HEK293 (cell line): ENCODE measurements around the gene KEL.

Source experiments
- CTCF ChIA-PET: fragments of 350-600 bp; formaldehyde crosslinking; extraction: SDS; loops from one replicate; lab custom pipeline; 2021; ENCODE audit warnings: antibody characterized with exemption; lab: Yijun Ruan, JAX
- POLR2A ChIA-PET: fragments of 300-600 bp; formaldehyde crosslinking; extraction: SDS; loops from one replicate; lab custom pipeline; 2020; ENCODE audit warnings: antibody characterized with exemption, inconsistent platforms; lab: Yijun Ruan, JAX
- H3K27ac ChIP-seq: fragments of 200-500 bp; sonication (Bioruptor generic); 2 replicates; pipeline ENCODE4 v1.5.1; 2014; ENCODE audit warnings: low read depth, low read length, control low read depth, inconsistent platforms; ENCODE audit errors: extremely low read depth
- H3K36me3 ChIP-seq, 2 experiments: fragments of 200-500 bp in 1 of 2; sonication (Bioruptor generic) in 1 of 2; 1 replicate in 1 of 2; 2 replicates in 1 of 2; pipeline ENCODE4 v1.5.1; 2014 to 2017; ENCODE audit warnings: inconsistent platforms in 2 of 2, low read length in 2 of 2; ENCODE audit not compliant: control insufficient read depth in 2 of 2, insufficient read depth in 1 of 2
- H3K4me1 ChIP-seq: fragments of 200-500 bp; sonication (Bioruptor generic); 2 replicates; pipeline ENCODE4 v1.5.1; 2014; ENCODE audit warnings: mild to moderate bottlenecking, low read length, inconsistent platforms; ENCODE audit not compliant: control insufficient read depth, insufficient read depth
- H3K4me3 ChIP-seq: 2 replicates; pipeline ENCODE4 v1.5.1; 2011; ENCODE audit warnings: low read depth, mild to moderate bottlenecking, control low read depth, low read length, moderate library complexity
- H3K9me3 ChIP-seq: fragments of 200-500 bp; sonication (Bioruptor generic); 2 replicates; pipeline ENCODE4 v1.5.1; 2014; ENCODE audit warnings: low read depth, low read length, inconsistent platforms; ENCODE audit not compliant: control insufficient read depth, insufficient read depth
- IKZF3 ChIP-seq: fragments of 450-650 bp; IDR thresholded peaks from 2 replicates; pipeline ENCODE4 v1.5.0; 2018; ENCODE audit warnings: missing biosample characterization, mild to moderate bottlenecking, missing genetic modification characterization, moderate library complexity
- RBAK ChIP-seq: fragments of 450-650 bp; formaldehyde crosslinking; IDR thresholded peaks from 2 replicates; pipeline ENCODE4 v1.5.1; 2016; ENCODE audit warnings: missing biosample characterization, missing genetic modification characterization
- ZNF148 ChIP-seq: fragments of 450-650 bp; formaldehyde crosslinking; IDR thresholded peaks from 2 replicates; pipeline ENCODE4 v1.5.0; 2017; ENCODE audit warnings: missing biosample characterization, missing genetic modification characterization, borderline replicate concordance
- ZNF169 ChIP-seq: fragments of 450-650 bp; formaldehyde crosslinking; IDR thresholded peaks from 2 replicates; pipeline ENCODE4 v1.5.1; 2016; ENCODE audit warnings: missing biosample characterization, missing genetic modification characterization
- ZNF202 ChIP-seq: fragments of 450-650 bp; formaldehyde crosslinking; IDR thresholded peaks from 2 replicates; pipeline ENCODE4 v1.5.1; 2016; ENCODE audit warnings: missing biosample characterization, missing genetic modification characterization, borderline replicate concordance
- ZNF26 ChIP-seq: fragments of 450-650 bp; formaldehyde crosslinking; IDR thresholded peaks from 2 replicates; pipeline ENCODE4 v1.5.1; 2016; ENCODE audit warnings: missing biosample characterization, missing genetic modification characterization
- ZNF354C ChIP-seq: fragments of 450-650 bp; formaldehyde crosslinking; IDR thresholded peaks from 2 replicates; pipeline ENCODE4 v1.5.1; 2016; ENCODE audit warnings: missing biosample characterization, missing genetic modification characterization, low read depth, borderline replicate concordance
- ZNF366 ChIP-seq: fragments of 450-650 bp; formaldehyde crosslinking; conservative IDR thresholded peaks from 2 replicates; pipeline ENCODE4 v1.5.1; 2016; ENCODE audit warnings: missing biosample characterization, missing genetic modification characterization
- ZNF530 ChIP-seq: fragments of 450-650 bp; formaldehyde crosslinking; IDR thresholded peaks from 2 replicates; pipeline ENCODE4 v1.5.1; 2016; ENCODE audit warnings: low read depth, missing biosample characterization, missing genetic modification characterization
- ZNF610 ChIP-seq: fragments of 450-650 bp; formaldehyde crosslinking; IDR thresholded peaks from 2 replicates; pipeline ENCODE4 v1.5.1; 2016; ENCODE audit warnings: missing biosample characterization, missing genetic modification characterization, borderline replicate concordance
- ZNF830 ChIP-seq: fragments of 450-650 bp; IDR thresholded peaks from 2 replicates; pipeline ENCODE4 v1.5.0; 2018; ENCODE audit warnings: missing biosample characterization, missing genetic modification characterization, low read depth, mild to moderate bottlenecking, moderate library complexity
- ZSCAN30 ChIP-seq: fragments of 450-650 bp; IDR thresholded peaks from 2 replicates; pipeline ENCODE4 v1.5.1; 2018; ENCODE audit warnings: missing biosample characterization, mild to moderate bottlenecking, missing genetic modification characterization, moderate library complexity
- TF ChIP-seq, protein P1 (sequence below): fragments of 450-650 bp; formaldehyde crosslinking; IDR thresholded peaks from 2 replicates; pipeline ENCODE4 v1.5.1; 2016; ENCODE audit warnings: missing biosample characterization, missing genetic modification characterization, borderline replicate concordance
- TF ChIP-seq, protein P2 (sequence below): fragments of 450-650 bp; formaldehyde crosslinking; IDR thresholded peaks from 2 replicates; pipeline ENCODE4 v1.5.1; 2016; ENCODE audit warnings: missing biosample characterization, missing genetic modification characterization
- TF ChIP-seq, protein P3 (sequence below): fragments of 450-650 bp; formaldehyde crosslinking; IDR thresholded peaks from 2 replicates; pipeline ENCODE4 v1.5.1; 2016; ENCODE audit warnings: missing biosample characterization, missing genetic modification characterization, borderline replicate concordance
- TF ChIP-seq, protein P4 (sequence below): fragments of 450-650 bp; formaldehyde crosslinking; conservative IDR thresholded peaks from 2 replicates; pipeline ENCODE4 v1.5.1; 2016; ENCODE audit warnings: low read depth, missing biosample characterization, missing genetic modification characterization

The KEL gene

GRCh38 chr7:142897691-142898090 lies 64.5 kb downstream of the KEL start:
- Histone ChIP-seq H3K36me3 (no peaks in the 10 kb centered on the region), H3K4me1 (no peaks in the 10 kb centered on the region), H3K4me3 (no peak overlapping the region), H3K27ac (no peak overlapping the region), H3K9me3 (no peaks in the 10 kb centered on the region)
- ChIA-PET POLR2A (interaction anchor here (0.7 kb wide), 1 partner anchor 22 kb away, joined by 4 read pairs; no protein-coding TSS in a partner anchor), CTCF (interaction anchor here (1.0 kb wide), 1 partner anchor 103 kb away, joined by 5 read pairs; no protein-coding TSS in a partner anchor)
- no peak for TF ChIP-seq ZNF354C (tag by site-specific recombination)
- TF ChIP-seq ZNF530 (tag by site-specific recombination), result no peak
- no peak for TF ChIP-seq IKZF3 (tag by site-specific recombination)
- no peak for TF ChIP-seq ZNF830 (tag by site-specific recombination)
- no peak for TF ChIP-seq ZNF148 (tag by site-specific recombination)
- TF ChIP-seq ZNF26 (tag by site-specific recombination), result no peak
- no peak for TF ChIP-seq ZNF366 (tag by site-specific recombination)
- no peak for TF ChIP-seq ZSCAN30 (tag by site-specific recombination)
- TF ChIP-seq, protein P1, sequence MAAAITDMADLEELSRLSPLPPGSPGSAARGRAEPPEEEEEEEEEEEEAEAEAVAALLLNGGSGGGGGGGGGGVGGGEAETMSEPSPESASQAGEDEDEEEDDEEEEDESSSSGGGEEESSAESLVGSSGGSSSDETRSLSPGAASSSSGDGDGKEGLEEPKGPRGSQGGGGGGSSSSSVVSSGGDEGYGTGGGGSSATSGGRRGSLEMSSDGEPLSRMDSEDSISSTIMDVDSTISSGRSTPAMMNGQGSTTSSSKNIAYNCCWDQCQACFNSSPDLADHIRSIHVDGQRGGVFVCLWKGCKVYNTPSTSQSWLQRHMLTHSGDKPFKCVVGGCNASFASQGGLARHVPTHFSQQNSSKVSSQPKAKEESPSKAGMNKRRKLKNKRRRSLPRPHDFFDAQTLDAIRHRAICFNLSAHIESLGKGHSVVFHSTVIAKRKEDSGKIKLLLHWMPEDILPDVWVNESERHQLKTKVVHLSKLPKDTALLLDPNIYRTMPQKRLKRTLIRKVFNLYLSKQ, result no peak
- no peak for TF ChIP-seq ZNF202 (tag by site-specific recombination)
- TF ChIP-seq ZNF169, result no peak

DNA sequence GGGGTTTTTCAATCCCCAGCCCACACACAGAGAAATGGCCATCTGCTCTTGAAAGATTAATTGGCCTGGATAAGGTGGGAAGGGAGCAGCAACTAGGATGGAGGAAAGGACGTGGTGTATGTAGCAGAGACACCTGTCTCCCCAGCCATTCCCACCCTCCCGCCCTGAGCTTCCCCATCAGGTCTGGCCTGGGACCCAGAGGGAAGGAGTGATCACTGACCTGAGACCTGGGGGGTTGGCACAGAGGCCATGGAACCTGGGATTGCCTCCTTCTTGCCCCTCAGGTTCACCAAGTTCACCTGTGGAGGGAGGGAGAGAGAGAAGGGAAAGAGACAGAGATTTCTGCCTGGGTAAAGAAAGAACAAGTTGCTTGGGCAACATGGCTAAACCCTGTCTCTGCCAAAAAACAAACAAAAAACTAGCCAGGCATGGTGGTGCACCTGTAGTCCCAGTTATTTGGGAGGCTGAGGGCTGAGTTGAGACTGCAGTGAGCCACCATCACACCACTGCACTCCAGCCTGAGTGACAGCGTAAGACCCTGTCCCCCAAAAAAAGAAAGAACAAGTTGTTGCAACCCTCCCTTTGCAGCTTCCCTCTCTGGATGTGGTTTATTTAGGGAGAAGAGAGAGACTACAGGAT lies 65.3 kb downstream of the KEL start:
- H3K36me3 ChIP-seq, result no peaks in the 10 kb centered on the region
- H3K4me1 ChIP-seq, result no peaks in the 10 kb centered on the region
- no peak overlapping the region for H3K27ac ChIP-seq
- POLR2A ChIA-PET, result interaction anchor here (0.5 to 0.6 kb wide), 2 partner anchors 17 to 419 kb away, joined by 3 read pairs; no protein-coding TSS in a partner anchor
- H3K9me3 ChIP-seq, result no peaks in the 10 kb centered on the region
- CTCF ChIA-PET, result interaction anchor here (1.0 kb wide), 1 partner anchor 104 kb away, joined by 5 read pairs; no protein-coding TSS in a partner anchor
- no peak overlapping the region for H3K4me3 ChIP-seq
- TF ChIP-seq RBAK (tag by site-specific recombination), result no peak
- TF ChIP-seq, protein P2, sequence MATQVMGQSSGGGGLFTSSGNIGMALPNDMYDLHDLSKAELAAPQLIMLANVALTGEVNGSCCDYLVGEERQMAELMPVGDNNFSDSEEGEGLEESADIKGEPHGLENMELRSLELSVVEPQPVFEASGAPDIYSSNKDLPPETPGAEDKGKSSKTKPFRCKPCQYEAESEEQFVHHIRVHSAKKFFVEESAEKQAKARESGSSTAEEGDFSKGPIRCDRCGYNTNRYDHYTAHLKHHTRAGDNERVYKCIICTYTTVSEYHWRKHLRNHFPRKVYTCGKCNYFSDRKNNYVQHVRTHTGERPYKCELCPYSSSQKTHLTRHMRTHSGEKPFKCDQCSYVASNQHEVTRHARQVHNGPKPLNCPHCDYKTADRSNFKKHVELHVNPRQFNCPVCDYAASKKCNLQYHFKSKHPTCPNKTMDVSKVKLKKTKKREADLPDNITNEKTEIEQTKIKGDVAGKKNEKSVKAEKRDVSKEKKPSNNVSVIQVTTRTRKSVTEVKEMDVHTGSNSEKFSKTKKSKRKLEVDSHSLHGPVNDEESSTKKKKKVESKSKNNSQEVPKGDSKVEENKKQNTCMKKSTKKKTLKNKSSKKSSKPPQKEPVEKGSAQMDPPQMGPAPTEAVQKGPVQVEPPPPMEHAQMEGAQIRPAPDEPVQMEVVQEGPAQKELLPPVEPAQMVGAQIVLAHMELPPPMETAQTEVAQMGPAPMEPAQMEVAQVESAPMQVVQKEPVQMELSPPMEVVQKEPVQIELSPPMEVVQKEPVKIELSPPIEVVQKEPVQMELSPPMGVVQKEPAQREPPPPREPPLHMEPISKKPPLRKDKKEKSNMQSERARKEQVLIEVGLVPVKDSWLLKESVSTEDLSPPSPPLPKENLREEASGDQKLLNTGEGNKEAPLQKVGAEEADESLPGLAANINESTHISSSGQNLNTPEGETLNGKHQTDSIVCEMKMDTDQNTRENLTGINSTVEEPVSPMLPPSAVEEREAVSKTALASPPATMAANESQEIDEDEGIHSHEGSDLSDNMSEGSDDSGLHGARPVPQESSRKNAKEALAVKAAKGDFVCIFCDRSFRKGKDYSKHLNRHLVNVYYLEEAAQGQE, result no peak
- TF ChIP-seq, protein P3, sequence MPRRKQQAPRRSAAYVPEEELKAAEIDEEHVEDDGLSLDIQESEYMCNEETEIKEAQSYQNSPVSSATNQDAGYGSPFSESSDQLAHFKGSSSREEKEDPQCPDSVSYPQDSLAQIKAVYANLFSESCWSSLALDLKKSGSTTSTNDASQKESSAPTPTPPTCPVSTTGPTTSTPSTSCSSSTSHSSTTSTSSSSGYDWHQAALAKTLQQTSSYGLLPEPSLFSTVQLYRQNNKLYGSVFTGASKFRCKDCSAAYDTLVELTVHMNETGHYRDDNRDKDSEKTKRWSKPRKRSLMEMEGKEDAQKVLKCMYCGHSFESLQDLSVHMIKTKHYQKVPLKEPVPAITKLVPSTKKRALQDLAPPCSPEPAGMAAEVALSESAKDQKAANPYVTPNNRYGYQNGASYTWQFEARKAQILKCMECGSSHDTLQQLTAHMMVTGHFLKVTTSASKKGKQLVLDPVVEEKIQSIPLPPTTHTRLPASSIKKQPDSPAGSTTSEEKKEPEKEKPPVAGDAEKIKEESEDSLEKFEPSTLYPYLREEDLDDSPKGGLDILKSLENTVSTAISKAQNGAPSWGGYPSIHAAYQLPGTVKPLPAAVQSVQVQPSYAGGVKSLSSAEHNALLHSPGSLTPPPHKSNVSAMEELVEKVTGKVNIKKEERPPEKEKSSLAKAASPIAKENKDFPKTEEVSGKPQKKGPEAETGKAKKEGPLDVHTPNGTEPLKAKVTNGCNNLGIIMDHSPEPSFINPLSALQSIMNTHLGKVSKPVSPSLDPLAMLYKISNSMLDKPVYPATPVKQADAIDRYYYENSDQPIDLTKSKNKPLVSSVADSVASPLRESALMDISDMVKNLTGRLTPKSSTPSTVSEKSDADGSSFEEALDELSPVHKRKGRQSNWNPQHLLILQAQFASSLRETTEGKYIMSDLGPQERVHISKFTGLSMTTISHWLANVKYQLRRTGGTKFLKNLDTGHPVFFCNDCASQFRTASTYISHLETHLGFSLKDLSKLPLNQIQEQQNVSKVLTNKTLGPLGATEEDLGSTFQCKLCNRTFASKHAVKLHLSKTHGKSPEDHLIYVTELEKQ (tag by site-specific recombination), result no peak
- TF ChIP-seq ZNF610 (tag by site-specific recombination), result no peak
- TF ChIP-seq, protein P4, sequence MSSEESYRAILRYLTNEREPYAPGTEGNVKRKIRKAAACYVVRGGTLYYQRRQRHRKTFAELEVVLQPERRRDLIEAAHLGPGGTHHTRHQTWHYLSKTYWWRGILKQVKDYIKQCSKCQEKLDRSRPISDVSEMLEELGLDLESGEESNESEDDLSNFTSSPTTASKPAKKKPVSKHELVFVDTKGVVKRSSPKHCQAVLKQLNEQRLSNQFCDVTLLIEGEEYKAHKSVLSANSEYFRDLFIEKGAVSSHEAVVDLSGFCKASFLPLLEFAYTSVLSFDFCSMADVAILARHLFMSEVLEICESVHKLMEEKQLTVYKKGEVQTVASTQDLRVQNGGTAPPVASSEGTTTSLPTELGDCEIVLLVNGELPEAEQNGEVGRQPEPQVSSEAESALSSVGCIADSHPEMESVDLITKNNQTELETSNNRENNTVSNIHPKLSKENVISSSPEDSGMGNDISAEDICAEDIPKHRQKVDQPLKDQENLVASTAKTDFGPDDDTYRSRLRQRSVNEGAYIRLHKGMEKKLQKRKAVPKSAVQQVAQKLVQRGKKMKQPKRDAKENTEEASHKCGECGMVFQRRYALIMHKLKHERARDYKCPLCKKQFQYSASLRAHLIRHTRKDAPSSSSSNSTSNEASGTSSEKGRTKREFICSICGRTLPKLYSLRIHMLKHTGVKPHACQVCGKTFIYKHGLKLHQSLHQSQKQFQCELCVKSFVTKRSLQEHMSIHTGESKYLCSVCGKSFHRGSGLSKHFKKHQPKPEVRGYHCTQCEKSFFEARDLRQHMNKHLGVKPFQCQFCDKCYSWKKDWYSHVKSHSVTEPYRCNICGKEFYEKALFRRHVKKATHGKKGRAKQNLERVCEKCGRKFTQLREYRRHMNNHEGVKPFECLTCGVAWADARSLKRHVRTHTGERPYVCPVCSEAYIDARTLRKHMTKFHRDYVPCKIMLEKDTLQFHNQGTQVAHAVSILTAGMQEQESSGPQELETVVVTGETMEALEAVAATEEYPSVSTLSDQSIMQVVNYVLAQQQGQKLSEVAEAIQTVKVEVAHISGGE, result no peak
